MG63 (cell line): ENCODE data around the gene PDLIM5. TPM values are rescaled to one million over a fixed set of nuclear protein-coding genes. Genes with fewer than 3 reads are reported as not detected.

ENCODE experiments used
- DNase-seq: peaks from one replicate; pipeline ENCODE4 v3.0.0-alpha.2; 2020
- H3K27me3 ChIP-seq: fragments of 250-450 bp; sonication (Bioruptor Pico); 2 replicates; pipeline ENCODE4 v1.5.1; 2020; ENCODE audit warnings: mild to moderate bottlenecking, moderate library complexity
- H3K36me3 ChIP-seq: fragments of 250-450 bp; sonication (Bioruptor Pico); 2 replicates; pipeline ENCODE4 v1.5.1; 2020; ENCODE audit warnings: mild to moderate bottlenecking, moderate library complexity
- H3K4me3 ChIP-seq: fragments of 250-450 bp; sonication (Bioruptor Pico); 2 replicates; pipeline ENCODE4 v1.5.1; 2020; ENCODE audit warnings: mild to moderate bottlenecking, moderate library complexity
- H3K9me3 ChIP-seq: fragments of 250-450 bp; sonication (Bioruptor Pico); 2 replicates; pipeline ENCODE4 v1.5.1; 2020; ENCODE audit warnings: mild to moderate bottlenecking, moderate library complexity
- total RNA-seq: library from RNA; depleted of rRNA; stranded (reverse); fragments of >200 nt; shearing (Covaris generic); gene quantifications from 2 replicates; pipeline ENCODE4 v1.2.3, GENCODE V29; 2014; ENCODE audit warnings: low replicate concordance

PDLIM5 gene
- total RNA-seq, 1 experiment from 2014 or later: 19.4 TPM

- no peaks in the 10 kb centered on the region for H3K36me3 ChIP-seq
- no peak overlapping the region for H3K4me3 ChIP-seq
Observed at GRCh38 chr4:94416335-94416734, 35.4 kb upstream of the PDLIM5 start.

GRCh38 chr4:94416981-94417380, 34.8 kb upstream of the PDLIM5 start:
- no peak overlapping the region for H3K4me3 ChIP-seq
- H3K9me3 ChIP-seq: no peaks in the 10 kb centered on the region; the same call in 1 of the 2 replicates
- H3K36me3 ChIP-seq: no peaks in the 10 kb centered on the region
- DNase-seq: no peak
- no peaks in the 10 kb centered on the region for H3K27me3 ChIP-seq

More at GRCh38 chr4:94416335-94416734, 35.4 kb upstream of the PDLIM5 start:
- Histone ChIP-seq H3K27me3 (no peaks in the 10 kb centered on the region), H3K9me3 (no peaks in the 10 kb centered on the region)
- no peak for DNase-seq

GRCh38 chr4:94419549-94419948, 32.2 kb upstream of the PDLIM5 start:
- DNase-seq: no peak
- Histone ChIP-seq H3K9me3 (peaks cover 4% of the 10 kb centered on the region), H3K36me3 (no peaks in the 10 kb centered on the region), H3K27me3 (no peaks in the 10 kb centered on the region), H3K4me3 (no peak overlapping the region)

- DNase-seq: no peak
- no peak overlapping the region for H3K4me3 ChIP-seq
- no peaks in the 10 kb centered on the region for H3K27me3 ChIP-seq
- H3K36me3 ChIP-seq: no peaks in the 10 kb centered on the region
- peaks cover 4% of the 10 kb centered on the region for H3K9me3 ChIP-seq
Observed at GRCh38 chr4:94419956-94420355, 31.8 kb upstream of the PDLIM5 start.

- Histone ChIP-seq H3K27me3 (no peaks in the 10 kb centered on the region), H3K4me3 (no peak overlapping the region), H3K36me3 (no peaks in the 10 kb centered on the region), H3K9me3 (peaks cover 4% of the 10 kb centered on the region)
- DNase-seq: no peak
Observed at GRCh38 chr4:94420356-94420755, 31.4 kb upstream of the PDLIM5 start.

- no peaks in the 10 kb centered on the region for H3K36me3 ChIP-seq
- H3K4me3 ChIP-seq: no peak overlapping the region
- no peaks in the 10 kb centered on the region for H3K27me3 ChIP-seq
- DNase-seq: no peak
- peaks cover 7% of the 10 kb centered on the region for H3K9me3 ChIP-seq
Observed at GRCh38 chr4:94426783-94427182, 25.0 kb upstream of the PDLIM5 start.

GRCh38 chr4:94428884-94429283, 22.9 kb upstream of the PDLIM5 start:
- DNase-seq: no peak
- no peak overlapping the region for H3K4me3 ChIP-seq
- H3K9me3 ChIP-seq: peaks cover 3% of the 10 kb centered on the region
- no peaks in the 10 kb centered on the region for H3K36me3 ChIP-seq
- H3K27me3 ChIP-seq: no peaks in the 10 kb centered on the region

GRCh38 chr4:94430406-94430805, 21.3 kb upstream of the PDLIM5 start:
- Histone ChIP-seq H3K4me3 (no peak overlapping the region), H3K27me3 (no peaks in the 10 kb centered on the region), H3K36me3 (no peaks in the 10 kb centered on the region), H3K9me3 (peaks cover 3% of the 10 kb centered on the region)
- DNase-seq: no peak

GRCh38 chr4:94431388-94431787, 20.4 kb upstream of the PDLIM5 start:
- H3K4me3 ChIP-seq: no peak overlapping the region
- no peaks in the 10 kb centered on the region for H3K36me3 ChIP-seq
- DNase-seq: no peak
- peaks cover 2% of the 10 kb centered on the region for H3K9me3 ChIP-seq
- H3K27me3 ChIP-seq: no peaks in the 10 kb centered on the region

GRCh38 chr4:94434505-94434904, 17.2 kb upstream of the PDLIM5 start:
- no peak for DNase-seq
- Histone ChIP-seq H3K4me3 (no peak overlapping the region), H3K36me3 (no peaks in the 10 kb centered on the region), H3K9me3 (no peaks in the 10 kb centered on the region), H3K27me3 (no peaks in the 10 kb centered on the region)

- Histone ChIP-seq H3K36me3 (no peaks in the 10 kb centered on the region), H3K27me3 (no peaks in the 10 kb centered on the region), H3K9me3 (no peaks in the 10 kb centered on the region), H3K4me3 (no peak overlapping the region)
- no peak for DNase-seq
Observed at GRCh38 chr4:94435874-94436273, 15.9 kb upstream of the PDLIM5 start.

GRCh38 chr4:94436512-94436911, 15.2 kb upstream of the PDLIM5 start:
- no peaks in the 10 kb centered on the region for H3K36me3 ChIP-seq
- H3K27me3 ChIP-seq: no peaks in the 10 kb centered on the region
- no peak for DNase-seq
- H3K9me3 ChIP-seq: no peaks in the 10 kb centered on the region
- H3K4me3 ChIP-seq: no peak overlapping the region

GRCh38 chr4:94439606-94440005, 12.1 kb upstream of the PDLIM5 start:
- Histone ChIP-seq H3K36me3 (no peaks in the 10 kb centered on the region), H3K9me3 (no peaks in the 10 kb centered on the region), H3K27me3 (no peaks in the 10 kb centered on the region), H3K4me3 (no peak overlapping the region)
- no peak for DNase-seq

GRCh38 chr4:94441838-94442237, 9.9 kb upstream of the PDLIM5 start:
- H3K4me3 ChIP-seq: no peak overlapping the region
- H3K27me3 ChIP-seq: no peaks in the 10 kb centered on the region
- no peak for DNase-seq
- no peaks in the 10 kb centered on the region for H3K36me3 ChIP-seq
- no peaks in the 10 kb centered on the region for H3K9me3 ChIP-seq

GRCh38 chr4:94442251-94442650, 9.5 kb upstream of the PDLIM5 start:
- DNase-seq: no peak
- Histone ChIP-seq H3K9me3 (no peaks in the 10 kb centered on the region), H3K36me3 (no peaks in the 10 kb centered on the region), H3K27me3 (no peaks in the 10 kb centered on the region), H3K4me3 (no peak overlapping the region)

GRCh38 chr4:94446386-94446785, 5.4 kb upstream of the PDLIM5 start:
- H3K4me3 ChIP-seq: no peak overlapping the region
- no peaks in the 10 kb centered on the region for H3K9me3 ChIP-seq
- DNase-seq: peak; percentile 33
- no peaks in the 10 kb centered on the region for H3K27me3 ChIP-seq
- H3K36me3 ChIP-seq: no peaks in the 10 kb centered on the region

- no peaks in the 10 kb centered on the region for H3K36me3 ChIP-seq
Observed at GRCh38 chr4:94447754-94448411, 3.9 kb upstream of the PDLIM5 start.

GRCh38 chr4:94448815-94449375, 2.8 kb upstream of the PDLIM5 start:
- Histone ChIP-seq H3K36me3 (no peaks in the 10 kb centered on the region), H3K27me3 (no peaks in the 10 kb centered on the region), H3K4me3 (no peak overlapping the region), H3K9me3 (no peaks in the 10 kb centered on the region)
- DNase-seq: no peak

More at GRCh38 chr4:94447754-94448411, 3.9 kb upstream of the PDLIM5 start:
- no peak for DNase-seq
- H3K9me3 ChIP-seq: no peaks in the 10 kb centered on the region
- no peak overlapping the region for H3K4me3 ChIP-seq
- H3K27me3 ChIP-seq: no peaks in the 10 kb centered on the region
